ENCODE results near the gene LIMK2.

DNA sequence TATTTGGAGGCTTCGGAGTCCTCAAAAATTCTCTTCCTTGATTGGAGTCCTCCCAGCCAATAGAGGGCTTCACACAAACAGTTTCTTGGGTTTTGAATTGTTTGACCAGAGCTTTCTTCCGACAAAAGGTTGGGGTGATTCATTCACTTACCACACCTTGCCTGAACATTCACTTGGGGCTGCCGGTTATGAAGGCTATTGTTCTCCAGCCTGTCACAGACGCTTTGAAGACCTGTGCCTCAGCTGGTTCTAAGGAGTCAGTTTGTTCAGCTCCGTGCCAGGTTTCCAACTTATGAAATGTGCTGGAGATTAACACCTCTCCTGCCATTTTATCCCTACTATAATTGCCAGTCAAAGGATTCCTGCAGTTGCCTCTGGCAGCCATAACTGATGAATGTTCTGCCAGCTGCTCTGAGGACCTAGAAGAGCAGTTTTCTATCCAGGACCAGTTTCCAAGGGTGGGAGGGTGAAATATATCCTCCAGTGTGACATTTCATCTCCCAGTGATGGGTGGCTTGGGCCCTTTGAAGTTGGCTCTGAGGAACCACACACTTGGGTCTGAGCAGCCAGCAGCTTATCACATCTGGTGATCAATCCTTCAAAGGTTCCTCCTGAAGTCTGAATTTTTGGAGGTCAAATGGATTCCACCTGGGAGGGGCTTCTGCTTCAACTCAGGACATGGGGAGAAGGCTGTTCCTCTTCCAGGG is 31.4 kb downstream of the LIMK2 start:
- TF ChIP-seq POLR2A (IDR thresholded peaks at IDR 0.05; ENCODE audit: low read length) (no peak), GATA1 (IDR thresholded peaks at IDR 0.05; ENCODE audit: low read depth, low read length) (no peak)
